Thyroid gland (tissue), 4 donors: ENCODE data around the gene PCDHB12. TPM values are rescaled to one million over a fixed set of nuclear protein-coding genes. Genes with fewer than 3 reads are reported as not detected.
A peak's percentile ranks its signal among the peaks of the same experiment; 100 is the strongest.
"Not testable (repeated sequence)": the region's sequence is repeated elsewhere in the genome, so short reads cannot be mapped to it uniquely, and the experiment has no call there.

Experiments
- DNase-seq, 2 donors: peaks; one replicate each; pipeline ENCODE4 v3.0.0-alpha.2; 2019
- H3K27ac ChIP-seq, 3 donors: fragments of 200-600 bp; sonication (generic); 1 replicate in 2 of 3; 2 replicates in 1 of 3; pipeline ENCODE4 v1.5.1; 2016 to 2019; ENCODE audit warnings: mild to moderate bottlenecking in 1 of 3, moderate library complexity in 1 of 3
- H3K27me3 ChIP-seq: fragments of 200-600 bp; sonication (generic); one replicate; pipeline ENCODE4 v1.5.1; 2019
- H3K36me3 ChIP-seq, 2 donors: fragments of 200-600 bp; sonication (generic); one replicate each; pipeline ENCODE4 v1.5.1; 2016 to 2019
- H3K4me1 ChIP-seq, 2 donors: fragments of 200-600 bp; sonication (generic); one replicate each; pipeline ENCODE4 v1.5.1; 2017 to 2019
- H3K4me3 ChIP-seq, 3 donors: fragments of 200-600 bp; sonication (generic); replicated peaks in 1 of 3; 1 replicate in 2 of 3; 2 replicates in 1 of 3; pipeline ENCODE4 v1.5.1; 2016; ENCODE audit warnings: mild to moderate bottlenecking in 1 of 3
- H3K9me3 ChIP-seq: fragments of 200-600 bp; sonication (generic); one replicate; pipeline ENCODE4 v1.5.1; 2017
- CTCF ChIP-seq, 6 experiments: fragments of 200-600 bp in 3 of 6; fragments of 450-650 bp in 3 of 6; sonication (generic) in 3 of 6; IDR thresholded peaks; one replicate each; pipeline ENCODE4 v1.5.1; 2016 to 2019; ENCODE audit warnings: antibody characterized with exemption in 6 of 6, mild to moderate bottlenecking in 2 of 6, inconsistent platforms in 1 of 6, moderate library complexity in 1 of 6
- POLR2A ChIP-seq, 2 donors: fragments of 450-650 bp; IDR thresholded peaks; one replicate each; pipeline ENCODE4 v1.6.1; 2017; ENCODE audit warnings: antibody characterized with exemption in 2 of 2, mild to moderate bottlenecking in 2 of 2, moderate library complexity in 1 of 2
- WGBS, 2 donors: methylation state at CpG; one replicate each; pipeline ENCODE4 v1.1.5; 2017; 5-methylcytosine and 5-hydroxymethylcytosine counted together
- intact Hi-C: fragments of 100-400 bp; cut with DNase I; formaldehyde crosslinking; loops from one replicate; pipeline ENCODE4 v1.15.1; 2023
- total RNA-seq, 4 donors: library from RNA; depleted of rRNA; stranded (reverse); fragments of >200 nt; gene quantifications; one replicate each; pipeline ENCODE4 v1.2.3, GENCODE V29; 2016

Gene PCDHB12
- total RNA-seq, 4 donors from 2014 or later: 1.1 to 3.6 (median 2.4) TPM

GRCh38 chr5:141192110-141192725 lies 16.3 kb upstream of the PCDHB12 start, which contains the start of gene PCDHB10:
Gene PCDHB10 (plus strand): TSS chr5:141192353. CDS start chr5:141192553, 200 bp downstream.
- intact Hi-C loops: no loop called here
- no peaks in the 10 kb centered on the region for H3K4me1 ChIP-seq
- peak in 1 of 2 donors; percentile 6 for DNase-seq
- H3K27ac ChIP-seq: no peak within 1 kb of the TSS
- no peaks in the 10 kb centered on the region for H3K27me3 ChIP-seq
- TF ChIP-seq CTCF (IDR thresholded peaks at IDR 0.05) (peak in 1 of 6 experiments; percentile 12), POLR2A (IDR thresholded peaks at IDR 0.05) (no peak)
- 8 to 13% methylated on average over 10 of the region's 10 CpGs for WGBS, 2 donors
- no peak within 1 kb of the TSS for H3K4me3 ChIP-seq
- H3K36me3 ChIP-seq: no peaks in the 10 kb centered on the region
- H3K9me3 ChIP-seq: no peaks in the 10 kb centered on the region

- H3K36me3 ChIP-seq, H3K4me1 ChIP-seq, DNase-seq, H3K27me3 ChIP-seq, H3K27ac ChIP-seq, H3K9me3 ChIP-seq, intact Hi-C loops, H3K4me3 ChIP-seq: not testable (repeated sequence)
- WGBS, 2 donors: 20% methylated on average over 4 of the region's 37 CpGs; no CpG with 5 or more reads in 1 of the 2 donors
Measured at GRCh38 chr5:141194332-141194731, 14.2 kb upstream of the PCDHB12 start.

- Histone ChIP-seq H3K4me1 (no peaks in the 10 kb centered on the region), H3K36me3 (no peaks in the 10 kb centered on the region), H3K27ac (no peak overlapping the region), H3K27me3 (no peaks in the 10 kb centered on the region), H3K9me3 (no peaks in the 10 kb centered on the region), H3K4me3 (no peak overlapping the region)
- no peak for TF ChIP-seq POLR2A (IDR thresholded peaks at IDR 0.05)
- no peak for TF ChIP-seq CTCF (IDR thresholded peaks at IDR 0.05)
- intact Hi-C loops: no loop called here
- no peak for DNase-seq
- WGBS, 2 donors: 43 to 72% methylated on average over 3 of the region's 3 CpGs
Measured at GRCh38 chr5:141196363-141196762, 12.2 kb upstream of the PCDHB12 start.

GRCh38 chr5:141199359-141200235 lies 8.9 kb upstream of the PCDHB12 start, which contains the start of gene PCDHB11:
Gene PCDHB11 (plus strand): TSS chr5:141199627. CDS start chr5:141199775, 148 bp downstream.
- Histone ChIP-seq H3K27ac (no peak within 1 kb of the TSS), H3K4me3 (no peak within 1 kb of the TSS), H3K27me3 (no peaks in the 10 kb centered on the region), H3K4me1 (no peaks in the 10 kb centered on the region), H3K9me3 (no peaks in the 10 kb centered on the region), H3K36me3 (no peaks in the 10 kb centered on the region)
- 27 to 51% methylated on average over 21 of the region's 21 CpGs for WGBS, 2 donors
- intact Hi-C loops: no loop called here
- TF ChIP-seq POLR2A (IDR thresholded peaks at IDR 0.05) (no peak), CTCF (IDR thresholded peaks at IDR 0.05) (peak in 1 of 6 experiments; percentile 7)
- no peak for DNase-seq

GRCh38 chr5:141201126-141201525 lies 7.4 kb upstream of the PCDHB12 start:
- H3K27me3 ChIP-seq, H3K9me3 ChIP-seq, H3K4me1 ChIP-seq, H3K36me3 ChIP-seq, DNase-seq, intact Hi-C loops, H3K27ac ChIP-seq, H3K4me3 ChIP-seq: not testable (repeated sequence)
- 22 to 43% methylated on average over 17 to 29 of the region's 38 CpGs for WGBS, 2 donors

- H3K4me3 ChIP-seq, H3K36me3 ChIP-seq, H3K27me3 ChIP-seq, H3K27ac ChIP-seq, intact Hi-C loops, DNase-seq, H3K4me1 ChIP-seq, H3K9me3 ChIP-seq: not testable (repeated sequence)
- 32 to 52% methylated on average over 8 to 12 of the region's 35 CpGs for WGBS, 2 donors
Measured at GRCh38 chr5:141201646-141202045, 6.9 kb upstream of the PCDHB12 start.

- DNase-seq, H3K27me3 ChIP-seq, H3K4me3 ChIP-seq, intact Hi-C loops, H3K36me3 ChIP-seq, H3K27ac ChIP-seq, H3K4me1 ChIP-seq, H3K9me3 ChIP-seq: not testable (repeated sequence)
- WGBS, 2 donors: 10 to 70% methylated on average over 2 to 24 of the region's 39 CpGs
Measured at GRCh38 chr5:141210281-141210680, 1.8 kb downstream of the PCDHB12 start.

GRCh38 chr5:141210849-141211248 lies 2.3 kb downstream of the PCDHB12 start:
- H3K4me3 ChIP-seq, H3K9me3 ChIP-seq, DNase-seq, H3K27me3 ChIP-seq, H3K36me3 ChIP-seq, intact Hi-C loops, H3K27ac ChIP-seq, H3K4me1 ChIP-seq: not testable (repeated sequence)
- 11 to 45% methylated on average over 4 to 20 of the region's 27 CpGs for WGBS, 2 donors
